ENCODE results near the gene SERPINB1. TPM values are rescaled to one million over a fixed set of nuclear protein-coding genes. Genes with fewer than 3 reads are reported as not detected.

Gene SERPINB1
- total and polyA plus RNA-seq, 10 of the 15 experiments (the other 5 are each of a cell fraction or from before 2014, with no cell fraction given): 0.45 to 2.4 (median 0.83) TPM

DNA sequence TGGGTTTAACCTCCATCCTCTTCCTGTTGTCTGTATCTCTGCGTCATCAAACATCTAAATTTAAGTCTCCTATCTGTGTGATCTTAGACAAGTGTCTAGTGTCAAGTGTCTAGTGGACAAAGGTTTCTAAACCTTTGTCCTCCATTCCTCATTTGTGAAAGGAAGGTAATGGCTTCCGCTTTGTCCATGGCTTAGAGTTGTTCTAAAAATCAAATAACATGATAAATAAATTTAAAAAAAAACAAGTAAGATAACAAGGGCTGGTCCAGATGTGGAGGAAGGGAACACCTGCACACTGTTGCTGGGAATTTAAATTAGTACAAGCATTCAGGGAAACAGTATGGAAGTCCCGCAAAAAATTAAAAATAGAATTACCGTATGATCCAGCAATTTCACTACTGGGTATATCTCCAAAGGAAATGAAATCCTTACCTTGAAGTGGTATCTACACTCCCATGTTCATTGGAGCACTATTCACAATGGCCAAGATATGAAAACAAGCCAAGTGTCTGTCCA lies 17.6 kb upstream of the SERPINB1 start (continued):
- TF ChIP-seq, protein P1, sequence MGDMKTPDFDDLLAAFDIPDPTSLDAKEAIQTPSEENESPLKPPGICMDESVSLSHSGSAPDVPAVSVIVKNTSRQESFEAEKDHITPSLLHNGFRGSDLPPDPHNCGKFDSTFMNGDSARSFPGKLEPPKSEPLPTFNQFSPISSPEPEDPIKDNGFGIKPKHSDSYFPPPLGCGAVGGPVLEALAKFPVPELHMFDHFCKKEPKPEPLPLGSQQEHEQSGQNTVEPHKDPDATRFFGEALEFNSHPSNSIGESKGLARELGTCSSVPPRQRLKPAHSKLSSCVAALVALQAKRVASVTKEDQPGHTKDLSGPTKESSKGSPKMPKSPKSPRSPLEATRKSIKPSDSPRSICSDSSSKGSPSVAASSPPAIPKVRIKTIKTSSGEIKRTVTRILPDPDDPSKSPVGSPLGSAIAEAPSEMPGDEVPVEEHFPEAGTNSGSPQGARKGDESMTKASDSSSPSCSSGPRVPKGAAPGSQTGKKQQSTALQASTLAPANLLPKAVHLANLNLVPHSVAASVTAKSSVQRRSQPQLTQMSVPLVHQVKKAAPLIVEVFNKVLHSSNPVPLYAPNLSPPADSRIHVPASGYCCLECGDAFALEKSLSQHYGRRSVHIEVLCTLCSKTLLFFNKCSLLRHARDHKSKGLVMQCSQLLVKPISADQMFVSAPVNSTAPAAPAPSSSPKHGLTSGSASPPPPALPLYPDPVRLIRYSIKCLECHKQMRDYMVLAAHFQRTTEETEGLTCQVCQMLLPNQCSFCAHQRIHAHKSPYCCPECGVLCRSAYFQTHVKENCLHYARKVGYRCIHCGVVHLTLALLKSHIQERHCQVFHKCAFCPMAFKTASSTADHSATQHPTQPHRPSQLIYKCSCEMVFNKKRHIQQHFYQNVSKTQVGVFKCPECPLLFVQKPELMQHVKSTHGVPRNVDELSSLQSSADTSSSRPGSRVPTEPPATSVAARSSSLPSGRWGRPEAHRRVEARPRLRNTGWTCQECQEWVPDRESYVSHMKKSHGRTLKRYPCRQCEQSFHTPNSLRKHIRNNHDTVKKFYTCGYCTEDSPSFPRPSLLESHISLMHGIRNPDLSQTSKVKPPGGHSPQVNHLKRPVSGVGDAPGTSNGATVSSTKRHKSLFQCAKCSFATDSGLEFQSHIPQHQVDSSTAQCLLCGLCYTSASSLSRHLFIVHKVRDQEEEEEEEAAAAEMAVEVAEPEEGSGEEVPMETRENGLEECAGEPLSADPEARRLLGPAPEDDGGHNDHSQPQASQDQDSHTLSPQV (IDR thresholded peaks at IDR 0.05): peak; percentile 93
- TF ChIP-seq CHD2 (IDR thresholded peaks at IDR 0.05; ENCODE audit: borderline replicate concordance, low read depth, low read length) (no peak), EP300 (IDR thresholded peaks at IDR 0.05; ENCODE audit: borderline replicate concordance in 1 of 2, control insufficient read depth in 1 of 2, low read depth in 2 of 2, low read length in 2 of 2) (0 out of 4 replicates have a peak, but pooled peaks of 1 of the 2 experiments have one; percentile 31), ATF7 (IDR thresholded peaks at IDR 0.05; ENCODE audit: low read depth) (peak; percentile 53; the same call in 1 of the 2 replicates), NRF1 (conservative IDR thresholded peaks at IDR 0.05; ENCODE audit: low read depth, low read length) (no peak)
- TF ChIP-seq, protein P2, sequence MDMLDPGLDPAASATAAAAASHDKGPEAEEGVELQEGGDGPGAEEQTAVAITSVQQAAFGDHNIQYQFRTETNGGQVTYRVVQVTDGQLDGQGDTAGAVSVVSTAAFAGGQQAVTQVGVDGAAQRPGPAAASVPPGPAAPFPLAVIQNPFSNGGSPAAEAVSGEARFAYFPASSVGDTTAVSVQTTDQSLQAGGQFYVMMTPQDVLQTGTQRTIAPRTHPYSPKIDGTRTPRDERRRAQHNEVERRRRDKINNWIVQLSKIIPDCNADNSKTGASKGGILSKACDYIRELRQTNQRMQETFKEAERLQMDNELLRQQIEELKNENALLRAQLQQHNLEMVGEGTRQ (IDR thresholded peaks at IDR 0.05; ENCODE audit: borderline replicate concordance, low read depth, low read length): no peak
- TF ChIP-seq, protein P3, sequence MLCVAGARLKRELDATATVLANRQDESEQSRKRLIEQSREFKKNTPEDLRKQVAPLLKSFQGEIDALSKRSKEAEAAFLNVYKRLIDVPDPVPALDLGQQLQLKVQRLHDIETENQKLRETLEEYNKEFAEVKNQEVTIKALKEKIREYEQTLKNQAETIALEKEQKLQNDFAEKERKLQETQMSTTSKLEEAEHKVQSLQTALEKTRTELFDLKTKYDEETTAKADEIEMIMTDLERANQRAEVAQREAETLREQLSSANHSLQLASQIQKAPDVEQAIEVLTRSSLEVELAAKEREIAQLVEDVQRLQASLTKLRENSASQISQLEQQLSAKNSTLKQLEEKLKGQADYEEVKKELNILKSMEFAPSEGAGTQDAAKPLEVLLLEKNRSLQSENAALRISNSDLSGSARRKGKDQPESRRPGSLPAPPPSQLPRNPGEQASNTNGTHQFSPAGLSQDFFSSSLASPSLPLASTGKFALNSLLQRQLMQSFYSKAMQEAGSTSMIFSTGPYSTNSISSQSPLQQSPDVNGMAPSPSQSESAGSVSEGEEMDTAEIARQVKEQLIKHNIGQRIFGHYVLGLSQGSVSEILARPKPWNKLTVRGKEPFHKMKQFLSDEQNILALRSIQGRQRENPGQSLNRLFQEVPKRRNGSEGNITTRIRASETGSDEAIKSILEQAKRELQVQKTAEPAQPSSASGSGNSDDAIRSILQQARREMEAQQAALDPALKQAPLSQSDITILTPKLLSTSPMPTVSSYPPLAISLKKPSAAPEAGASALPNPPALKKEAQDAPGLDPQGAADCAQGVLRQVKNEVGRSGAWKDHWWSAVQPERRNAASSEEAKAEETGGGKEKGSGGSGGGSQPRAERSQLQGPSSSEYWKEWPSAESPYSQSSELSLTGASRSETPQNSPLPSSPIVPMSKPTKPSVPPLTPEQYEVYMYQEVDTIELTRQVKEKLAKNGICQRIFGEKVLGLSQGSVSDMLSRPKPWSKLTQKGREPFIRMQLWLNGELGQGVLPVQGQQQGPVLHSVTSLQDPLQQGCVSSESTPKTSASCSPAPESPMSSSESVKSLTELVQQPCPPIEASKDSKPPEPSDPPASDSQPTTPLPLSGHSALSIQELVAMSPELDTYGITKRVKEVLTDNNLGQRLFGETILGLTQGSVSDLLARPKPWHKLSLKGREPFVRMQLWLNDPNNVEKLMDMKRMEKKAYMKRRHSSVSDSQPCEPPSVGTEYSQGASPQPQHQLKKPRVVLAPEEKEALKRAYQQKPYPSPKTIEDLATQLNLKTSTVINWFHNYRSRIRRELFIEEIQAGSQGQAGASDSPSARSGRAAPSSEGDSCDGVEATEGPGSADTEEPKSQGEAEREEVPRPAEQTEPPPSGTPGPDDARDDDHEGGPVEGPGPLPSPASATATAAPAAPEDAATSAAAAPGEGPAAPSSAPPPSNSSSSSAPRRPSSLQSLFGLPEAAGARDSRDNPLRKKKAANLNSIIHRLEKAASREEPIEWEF (IDR thresholded peaks at IDR 0.05; ENCODE audit: insufficient replicate concordance, low read depth, low read length): no peak
- TF ChIP-seq, protein P4, sequence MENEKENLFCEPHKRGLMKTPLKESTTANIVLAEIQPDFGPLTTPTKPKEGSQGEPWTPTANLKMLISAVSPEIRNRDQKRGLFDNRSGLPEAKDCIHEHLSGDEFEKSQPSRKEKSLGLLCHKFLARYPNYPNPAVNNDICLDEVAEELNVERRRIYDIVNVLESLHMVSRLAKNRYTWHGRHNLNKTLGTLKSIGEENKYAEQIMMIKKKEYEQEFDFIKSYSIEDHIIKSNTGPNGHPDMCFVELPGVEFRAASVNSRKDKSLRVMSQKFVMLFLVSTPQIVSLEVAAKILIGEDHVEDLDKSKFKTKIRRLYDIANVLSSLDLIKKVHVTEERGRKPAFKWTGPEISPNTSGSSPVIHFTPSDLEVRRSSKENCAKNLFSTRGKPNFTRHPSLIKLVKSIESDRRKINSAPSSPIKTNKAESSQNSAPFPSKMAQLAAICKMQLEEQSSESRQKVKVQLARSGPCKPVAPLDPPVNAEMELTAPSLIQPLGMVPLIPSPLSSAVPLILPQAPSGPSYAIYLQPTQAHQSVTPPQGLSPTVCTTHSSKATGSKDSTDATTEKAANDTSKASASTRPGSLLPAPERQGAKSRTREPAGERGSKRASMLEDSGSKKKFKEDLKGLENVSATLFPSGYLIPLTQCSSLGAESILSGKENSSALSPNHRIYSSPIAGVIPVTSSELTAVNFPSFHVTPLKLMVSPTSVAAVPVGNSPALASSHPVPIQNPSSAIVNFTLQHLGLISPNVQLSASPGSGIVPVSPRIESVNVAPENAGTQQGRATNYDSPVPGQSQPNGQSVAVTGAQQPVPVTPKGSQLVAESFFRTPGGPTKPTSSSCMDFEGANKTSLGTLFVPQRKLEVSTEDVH (IDR thresholded peaks at IDR 0.05; ENCODE audit: low read depth, partially characterized antibody): no peak
- TF ChIP-seq, protein P5, sequence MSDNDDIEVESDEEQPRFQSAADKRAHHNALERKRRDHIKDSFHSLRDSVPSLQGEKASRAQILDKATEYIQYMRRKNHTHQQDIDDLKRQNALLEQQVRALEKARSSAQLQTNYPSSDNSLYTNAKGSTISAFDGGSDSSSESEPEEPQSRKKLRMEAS (IDR thresholded peaks at IDR 0.05; ENCODE audit: low read depth, low read length): no peak
- TF ChIP-seq, protein P6, sequence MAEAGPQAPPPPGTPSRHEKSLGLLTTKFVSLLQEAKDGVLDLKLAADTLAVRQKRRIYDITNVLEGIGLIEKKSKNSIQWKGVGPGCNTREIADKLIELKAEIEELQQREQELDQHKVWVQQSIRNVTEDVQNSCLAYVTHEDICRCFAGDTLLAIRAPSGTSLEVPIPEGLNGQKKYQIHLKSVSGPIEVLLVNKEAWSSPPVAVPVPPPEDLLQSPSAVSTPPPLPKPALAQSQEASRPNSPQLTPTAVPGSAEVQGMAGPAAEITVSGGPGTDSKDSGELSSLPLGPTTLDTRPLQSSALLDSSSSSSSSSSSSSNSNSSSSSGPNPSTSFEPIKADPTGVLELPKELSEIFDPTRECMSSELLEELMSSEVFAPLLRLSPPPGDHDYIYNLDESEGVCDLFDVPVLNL (IDR thresholded peaks at IDR 0.05; ENCODE audit: low read depth, low read length): no peak
- TF ChIP-seq, protein P7, sequence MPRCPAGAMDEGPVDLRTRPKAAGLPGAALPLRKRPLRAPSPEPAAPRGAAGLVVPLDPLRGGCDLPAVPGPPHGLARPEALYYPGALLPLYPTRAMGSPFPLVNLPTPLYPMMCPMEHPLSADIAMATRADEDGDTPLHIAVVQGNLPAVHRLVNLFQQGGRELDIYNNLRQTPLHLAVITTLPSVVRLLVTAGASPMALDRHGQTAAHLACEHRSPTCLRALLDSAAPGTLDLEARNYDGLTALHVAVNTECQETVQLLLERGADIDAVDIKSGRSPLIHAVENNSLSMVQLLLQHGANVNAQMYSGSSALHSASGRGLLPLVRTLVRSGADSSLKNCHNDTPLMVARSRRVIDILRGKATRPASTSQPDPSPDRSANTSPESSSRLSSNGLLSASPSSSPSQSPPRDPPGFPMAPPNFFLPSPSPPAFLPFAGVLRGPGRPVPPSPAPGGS (IDR thresholded peaks at IDR 0.05; ENCODE audit: borderline replicate concordance, insufficient read depth, low read depth, low read length, poor library complexity, severe bottlenecking): no peak
